Sigmoid colon (tissue), 7 donors: ENCODE results near the gene GCFC2. TPM values are rescaled to one million over a fixed set of nuclear protein-coding genes. Genes with fewer than 3 reads are reported as not detected.

ENCODE experiments used
- DNase-seq: peaks from one replicate; pipeline ENCODE4 v3.0.0-alpha.2; 2019
- H3K27ac ChIP-seq, 4 donors: fragments of 200-600 bp; sonication (generic); one replicate each; pipeline ENCODE4 v1.5.1; 2016 to 2019; ENCODE audit warnings: mild to moderate bottlenecking in 1 of 4
- H3K27me3 ChIP-seq, 3 donors: fragments of 200-600 bp; sonication (generic); one replicate each; pipeline ENCODE4 v1.5.1; 2019; ENCODE audit warnings: mild to moderate bottlenecking in 1 of 3
- H3K36me3 ChIP-seq, 4 donors: fragments of 200-600 bp; sonication (generic); one replicate each; pipeline ENCODE4 v1.5.1; 2016 to 2019
- H3K4me1 ChIP-seq, 4 donors: fragments of 200-600 bp; sonication (generic); one replicate each; pipeline ENCODE4 v1.5.1; 2017 to 2019
- H3K4me3 ChIP-seq, 4 donors: fragments of 200-600 bp; sonication (generic); one replicate each; pipeline ENCODE4 v1.5.1; 2017 to 2019; ENCODE audit warnings: mild to moderate bottlenecking in 2 of 4, moderate library complexity in 1 of 4
- H3K9me3 ChIP-seq, 4 donors: fragments of 200-600 bp in 3 of 4; sonication (generic) in 3 of 4; one replicate each; pipeline versions ENCODE4 v1.5.1 to v1.6.1; 2013 to 2019
- EP300 ChIP-seq, 4 donors: sonication (generic); formaldehyde crosslinking; IDR thresholded peaks; one replicate each; pipeline ENCODE4 v1.6.1; 2017; ENCODE audit warnings: antibody characterized with exemption in 4 of 4
- POLR2A ChIP-seq, 2 donors: fragments of 450-650 bp; IDR thresholded peaks; one replicate each; pipeline ENCODE4 v1.6.1; 2016; ENCODE audit warnings: antibody characterized with exemption in 2 of 2, mild to moderate bottlenecking in 2 of 2, moderate library complexity in 2 of 2
- POLR2AphosphoS5 ChIP-seq, 4 donors: sonication (generic); formaldehyde crosslinking; IDR thresholded peaks; one replicate each; pipeline ENCODE4 v1.6.1; 2017; ENCODE audit warnings: antibody characterized with exemption in 4 of 4
- WGBS, 2 donors: extraction: QIAGEN DNeasy Blood & Tissue Kit; methylation state at CpG; one replicate each; pipeline ENCODE4 v1.1.7; 2013; 5-methylcytosine and 5-hydroxymethylcytosine counted together
- intact Hi-C: fragments of 100-400 bp; cut with DNase I; formaldehyde crosslinking; loops from one replicate; pipeline ENCODE4 v1.15.1; 2023
- polyA plus RNA-seq, 3 donors: library from polyadenylated mRNA; stranded (reverse); fragments of 200-250 nt; gene quantifications; one replicate each; pipeline ENCODE4 v1.2.3, GENCODE V29; 2013
- total RNA-seq, 4 donors: library from RNA; depleted of rRNA; stranded (reverse); fragments of >200 nt; gene quantifications; one replicate each; pipeline ENCODE4 v1.1.0, GENCODE V29; 2016
- TF ChIP-seq, protein P1 (sequence below), 4 experiments: fragments of 450-650 bp in 3 of 4; fragments of 200-600 bp in 1 of 4; IDR thresholded peaks; one replicate each; pipeline ENCODE4 v1.5.1; 2016 to 2019; ENCODE audit warnings: antibody characterized with exemption in 4 of 4, mild to moderate bottlenecking in 3 of 4, moderate library complexity in 2 of 4
- donor health status: healthy with polysubstance abuse.
- donor health status: Bipolar disorder and iron deficiency.
- donor health status: healthy.

The GCFC2 gene
- total and polyA plus RNA-seq, 7 donors = 8.1 to 35.5 (median 22.2) TPM

GRCh38 chr2:75622500-75622899 is 88.2 kb downstream of the GCFC2 start:
- no peaks in the 10 kb centered on the region for H3K27me3 ChIP-seq
- no peaks in the 10 kb centered on the region for H3K4me1 ChIP-seq
- intact Hi-C loops = no loop called here
- DNase-seq = no peak
- 39 to 90% methylated on average over 2 of the region's 2 CpGs for WGBS, 2 donors
- no peak overlapping the region for H3K27ac ChIP-seq
- no peaks in the 10 kb centered on the region for H3K36me3 ChIP-seq
- H3K4me3 ChIP-seq = no peak overlapping the region
- H3K9me3 ChIP-seq = no peaks in the 10 kb centered on the region
- no peak for TF ChIP-seq POLR2AphosphoS5 (IDR thresholded peaks at IDR 0.05)
- TF ChIP-seq, protein P1, sequence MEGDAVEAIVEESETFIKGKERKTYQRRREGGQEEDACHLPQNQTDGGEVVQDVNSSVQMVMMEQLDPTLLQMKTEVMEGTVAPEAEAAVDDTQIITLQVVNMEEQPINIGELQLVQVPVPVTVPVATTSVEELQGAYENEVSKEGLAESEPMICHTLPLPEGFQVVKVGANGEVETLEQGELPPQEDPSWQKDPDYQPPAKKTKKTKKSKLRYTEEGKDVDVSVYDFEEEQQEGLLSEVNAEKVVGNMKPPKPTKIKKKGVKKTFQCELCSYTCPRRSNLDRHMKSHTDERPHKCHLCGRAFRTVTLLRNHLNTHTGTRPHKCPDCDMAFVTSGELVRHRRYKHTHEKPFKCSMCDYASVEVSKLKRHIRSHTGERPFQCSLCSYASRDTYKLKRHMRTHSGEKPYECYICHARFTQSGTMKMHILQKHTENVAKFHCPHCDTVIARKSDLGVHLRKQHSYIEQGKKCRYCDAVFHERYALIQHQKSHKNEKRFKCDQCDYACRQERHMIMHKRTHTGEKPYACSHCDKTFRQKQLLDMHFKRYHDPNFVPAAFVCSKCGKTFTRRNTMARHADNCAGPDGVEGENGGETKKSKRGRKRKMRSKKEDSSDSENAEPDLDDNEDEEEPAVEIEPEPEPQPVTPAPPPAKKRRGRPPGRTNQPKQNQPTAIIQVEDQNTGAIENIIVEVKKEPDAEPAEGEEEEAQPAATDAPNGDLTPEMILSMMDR (IDR thresholded peaks at IDR 0.05) = no peak
- TF ChIP-seq POLR2A (IDR thresholded peaks at IDR 0.05) = no peak
- TF ChIP-seq EP300 (IDR thresholded peaks at IDR 0.05) = no peak

DNA sequence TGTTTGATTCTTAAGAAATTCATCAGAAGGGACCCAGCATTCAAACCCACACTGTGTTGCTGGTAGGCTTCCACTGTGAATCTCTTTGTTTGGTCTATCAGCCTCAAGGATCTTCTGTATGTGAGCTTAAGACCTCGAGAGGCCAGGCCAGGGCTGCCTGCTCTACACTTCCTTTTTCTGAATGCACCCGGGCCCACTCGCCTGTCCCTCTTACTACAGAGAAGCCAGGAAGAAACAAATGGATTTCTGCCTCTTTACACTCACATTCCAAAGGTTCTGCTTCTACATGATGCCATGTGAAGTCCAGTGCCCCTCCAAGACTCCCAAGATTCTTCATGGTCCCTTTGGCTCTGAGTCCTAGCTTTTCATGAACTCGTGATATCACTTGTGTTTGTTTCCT is 89.5 kb downstream of the GCFC2 start:
- Histone ChIP-seq H3K4me1 (no peaks in the 10 kb centered on the region), H3K4me3 (no peak overlapping the region), H3K9me3 (no peaks in the 10 kb centered on the region), H3K27me3 (no peaks in the 10 kb centered on the region), H3K27ac (no peak overlapping the region), H3K36me3 (no peaks in the 10 kb centered on the region)
- intact Hi-C loops = no loop called here
- WGBS, 2 donors = 72 to 80% methylated on average over 4 of the region's 4 CpGs
- DNase-seq = no peak
- TF ChIP-seq, protein P1 (IDR thresholded peaks at IDR 0.05) = no peak
- no peak for TF ChIP-seq POLR2A (IDR thresholded peaks at IDR 0.05)

DNA sequence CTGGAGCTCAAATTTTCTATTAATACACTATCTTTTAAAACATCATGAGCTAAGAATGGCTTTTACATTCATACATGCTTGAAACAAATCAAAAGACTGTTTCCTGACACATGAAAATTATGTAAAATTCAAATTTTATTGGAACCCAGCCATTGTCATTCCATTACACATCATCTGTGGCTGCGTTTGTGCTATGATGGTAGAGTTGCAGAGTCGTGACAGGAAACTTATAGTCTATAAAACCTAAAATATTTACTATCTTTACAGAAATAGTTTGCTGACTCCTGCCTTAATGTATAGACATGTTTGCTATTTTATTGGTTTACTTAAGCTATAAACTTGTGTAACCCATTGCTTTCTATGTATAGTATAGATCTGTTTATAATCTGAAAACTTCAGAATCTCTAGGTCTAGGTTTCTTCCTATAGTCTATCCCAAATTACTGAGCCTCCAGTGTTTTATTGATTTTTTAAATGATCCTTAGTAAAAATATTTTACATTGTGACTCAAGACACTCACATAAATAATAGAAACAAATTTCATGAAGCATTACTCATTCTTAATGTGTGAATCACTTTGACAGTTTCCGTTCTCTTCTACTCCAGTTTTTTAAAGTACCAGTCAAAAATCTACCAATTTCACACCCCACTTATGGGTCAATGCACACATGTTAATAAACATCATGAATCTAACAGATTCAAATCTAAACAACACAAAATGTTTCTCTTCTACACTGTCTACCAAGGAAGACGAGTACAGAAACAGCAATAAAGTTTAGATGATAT is 90.6 kb downstream of the GCFC2 start:
- no peak overlapping the region for H3K4me3 ChIP-seq
- intact Hi-C loops = no loop called here
- H3K9me3 ChIP-seq = no peaks in the 10 kb centered on the region
- no peaks in the 10 kb centered on the region for H3K36me3 ChIP-seq
- no peak overlapping the region for H3K27ac ChIP-seq
- DNase-seq = no peak
- WGBS, 2 donors = 69 to 74% methylated on average over 4 of the region's 4 CpGs
- H3K4me1 ChIP-seq = no peaks in the 10 kb centered on the region
- H3K27me3 ChIP-seq = no peaks in the 10 kb centered on the region
- TF ChIP-seq POLR2AphosphoS5 (IDR thresholded peaks at IDR 0.05) (no peak), POLR2A (IDR thresholded peaks at IDR 0.05) (no peak), EP300 (IDR thresholded peaks at IDR 0.05) (no peak)
- TF ChIP-seq, protein P1 (IDR thresholded peaks at IDR 0.05) = no peak

- intact Hi-C loops = no loop called here
- no peaks in the 10 kb centered on the region for H3K36me3 ChIP-seq
- H3K27me3 ChIP-seq = no peaks in the 10 kb centered on the region
- no peak overlapping the region for H3K27ac ChIP-seq
- H3K4me1 ChIP-seq = no peaks in the 10 kb centered on the region
- no peak overlapping the region for H3K4me3 ChIP-seq
- H3K9me3 ChIP-seq = no peaks in the 10 kb centered on the region
- 92 to 97% methylated on average over 3 of the region's 3 CpGs for WGBS, 2 donors
- TF ChIP-seq POLR2A (IDR thresholded peaks at IDR 0.05) (no peak), POLR2AphosphoS5 (IDR thresholded peaks at IDR 0.05) (no peak), EP300 (IDR thresholded peaks at IDR 0.05) (no peak)
- TF ChIP-seq, protein P1 (IDR thresholded peaks at IDR 0.05) = no peak
- no peak for DNase-seq
Observed at GRCh38 chr2:75616933-75617332, 93.8 kb downstream of the GCFC2 start.

GRCh38 chr2:75616406-75616805 is 94.3 kb downstream of the GCFC2 start:
- no peak for DNase-seq
- H3K4me1 ChIP-seq = no peaks in the 10 kb centered on the region
- TF ChIP-seq, protein P1 (IDR thresholded peaks at IDR 0.05) = no peak
- TF ChIP-seq POLR2A (IDR thresholded peaks at IDR 0.05) = no peak
- TF ChIP-seq EP300 (IDR thresholded peaks at IDR 0.05) = no peak
- no peak for TF ChIP-seq POLR2AphosphoS5 (IDR thresholded peaks at IDR 0.05)
- no peaks in the 10 kb centered on the region for H3K36me3 ChIP-seq
- no peak overlapping the region for H3K4me3 ChIP-seq
- WGBS, 2 donors = 93 to 96% methylated on average over 4 of the region's 4 CpGs
- H3K9me3 ChIP-seq = no peaks in the 10 kb centered on the region
- H3K27me3 ChIP-seq = no peaks in the 10 kb centered on the region
- intact Hi-C loops = no loop called here
- no peak overlapping the region for H3K27ac ChIP-seq
